Cardiac septum (tissue), 1 donor: Measurements from ENCODE around the gene FOXL1. TPM values are rescaled to one million over a fixed set of nuclear protein-coding genes. Genes with fewer than 3 reads are reported as not detected.

Source experiments
- DNase-seq: peaks from one replicate; pipeline ENCODE4 v3.0.0-alpha.2; 2020; ENCODE audit warnings: low spot score
- intact Hi-C: fragments of 100-400 bp; cut with DNase I; formaldehyde crosslinking; loops from one replicate; pipeline ENCODE4 v1.14.0; 2022
- total RNA-seq: library from RNA; stranded (reverse); fragmentation: NEBNext Ultra II Directional; extraction: Animal tissue kit (Norgen Biotek cat#: 25700); gene quantifications from one replicate; pipeline ENCODE4 v1.2.1, GENCODE V29; 2021
- donor health status: DM: no; HTN: no; CAD: no.

FOXL1 gene
- total RNA-seq, 1 donor from 2014 or later = 1.2 TPM

DNA sequence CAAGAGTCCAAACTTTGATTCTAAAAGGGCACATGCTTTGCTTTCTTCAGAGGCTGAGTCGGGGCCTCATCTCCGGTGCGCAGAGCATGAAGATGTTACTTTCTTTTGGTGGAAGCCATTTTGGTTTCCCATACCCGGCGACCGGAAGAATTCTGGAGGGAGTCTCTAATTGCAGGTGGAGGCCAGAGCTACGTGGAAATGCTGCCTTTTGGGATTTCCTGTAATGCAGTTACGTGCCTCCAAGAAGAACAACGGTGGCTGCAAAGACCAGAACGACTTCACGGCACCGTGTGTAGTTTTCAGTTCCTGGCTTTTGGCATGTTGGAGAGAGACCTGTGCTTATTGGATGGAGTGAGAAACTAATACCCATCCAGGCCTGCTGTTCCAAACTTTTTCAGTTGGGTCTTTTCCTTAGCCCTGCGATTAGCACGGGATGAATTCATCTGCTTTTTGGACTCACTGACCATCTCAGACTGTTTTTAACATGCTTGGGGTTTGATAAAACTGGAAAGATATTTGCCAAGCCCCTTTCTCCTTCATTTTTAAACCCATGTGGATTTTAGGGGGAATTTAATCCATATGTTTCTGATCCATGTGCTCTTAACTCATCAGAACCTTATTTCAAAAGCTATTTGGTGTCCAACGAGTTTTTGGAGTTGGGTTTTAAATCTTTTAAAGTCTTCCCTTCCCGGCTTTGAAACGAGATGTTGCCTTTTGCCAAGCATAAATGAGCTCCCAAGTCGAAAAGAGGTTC, 19.0 kb downstream of the FOXL1 start:
- DNase-seq = no peak
- intact Hi-C loops = no loop called here

DNA sequence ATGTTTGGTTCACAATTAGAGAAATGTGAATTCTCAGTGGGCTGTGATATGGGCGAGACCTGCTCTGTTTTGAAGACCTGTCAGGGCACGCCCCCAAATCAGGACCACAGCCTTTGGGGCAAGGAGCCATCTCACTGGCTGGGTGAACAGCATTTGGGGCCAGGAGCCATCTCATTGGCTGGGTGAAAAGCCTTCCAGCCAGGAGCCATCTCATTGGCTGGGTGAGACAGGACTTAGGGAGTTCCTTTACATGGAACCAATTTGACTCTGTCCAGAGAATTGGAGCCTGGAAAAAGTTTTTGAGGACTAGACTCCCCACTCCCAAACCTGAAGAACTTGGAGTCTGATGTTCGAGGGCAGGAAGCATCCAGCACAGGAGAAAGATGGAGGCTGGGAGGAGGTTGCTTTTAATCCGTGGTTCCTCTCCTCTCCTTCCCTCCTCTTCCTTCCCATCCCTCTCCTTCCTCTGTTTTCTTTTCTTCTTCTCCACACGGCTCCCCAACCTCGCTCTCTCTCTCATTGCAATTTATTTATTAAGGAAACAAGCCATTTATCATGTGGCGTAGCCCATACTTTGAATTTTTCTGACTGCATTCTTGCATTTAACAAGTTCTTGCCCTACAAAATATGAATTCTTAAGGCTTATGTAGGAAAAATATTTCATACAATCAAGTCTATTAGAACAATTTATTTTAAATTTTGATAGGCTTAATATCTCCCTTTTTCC, 19.7 kb downstream of the FOXL1 start:
- DNase-seq = no peak
- intact Hi-C loops = no loop called here

DNA sequence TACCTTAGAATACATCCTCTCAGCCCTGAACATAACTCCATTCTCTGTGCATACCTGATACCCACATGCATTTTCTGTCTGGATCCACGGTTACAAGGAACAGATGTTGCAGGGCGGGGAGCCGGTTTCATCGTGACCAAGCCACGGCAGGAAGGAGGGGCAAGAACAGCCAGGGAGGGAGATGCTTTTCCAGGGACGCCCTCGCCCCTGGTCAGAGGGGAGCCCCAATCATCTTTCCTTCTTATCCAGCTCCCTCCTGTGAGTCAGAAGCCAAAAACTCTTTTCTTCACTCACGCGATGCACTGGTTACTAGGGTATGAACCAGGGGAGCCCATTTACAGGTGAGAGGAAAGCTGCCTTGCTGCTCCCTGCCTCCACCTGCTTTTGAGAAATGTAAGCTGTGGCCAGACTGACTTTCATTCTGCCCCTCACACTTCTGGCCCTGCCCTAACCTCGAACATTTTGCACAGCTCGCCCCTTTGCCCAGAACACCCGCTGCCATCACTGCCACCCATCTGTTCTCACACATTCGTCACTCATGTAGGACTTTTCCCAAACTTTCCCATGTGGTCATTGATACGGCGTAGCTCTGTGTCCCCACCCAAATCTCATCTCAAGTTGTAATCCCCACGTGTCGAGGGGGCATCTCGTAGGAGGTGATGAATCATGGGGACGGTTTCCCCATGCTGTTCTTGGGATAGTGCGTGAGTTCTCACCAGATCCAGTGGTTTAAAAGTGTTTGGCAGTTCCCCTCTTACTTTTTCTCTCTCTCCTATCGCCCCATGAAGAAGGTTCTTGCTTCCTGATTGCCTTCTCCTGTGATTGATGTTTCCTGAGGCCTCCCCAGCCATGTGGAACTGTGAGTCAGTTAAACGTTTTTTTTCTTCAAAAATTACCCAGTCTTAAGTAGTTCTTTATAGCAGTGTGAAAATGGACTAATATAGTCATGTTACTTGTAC, 20.5 kb downstream of the FOXL1 start:
- no peak for DNase-seq
- intact Hi-C loops = no loop called here

DNA sequence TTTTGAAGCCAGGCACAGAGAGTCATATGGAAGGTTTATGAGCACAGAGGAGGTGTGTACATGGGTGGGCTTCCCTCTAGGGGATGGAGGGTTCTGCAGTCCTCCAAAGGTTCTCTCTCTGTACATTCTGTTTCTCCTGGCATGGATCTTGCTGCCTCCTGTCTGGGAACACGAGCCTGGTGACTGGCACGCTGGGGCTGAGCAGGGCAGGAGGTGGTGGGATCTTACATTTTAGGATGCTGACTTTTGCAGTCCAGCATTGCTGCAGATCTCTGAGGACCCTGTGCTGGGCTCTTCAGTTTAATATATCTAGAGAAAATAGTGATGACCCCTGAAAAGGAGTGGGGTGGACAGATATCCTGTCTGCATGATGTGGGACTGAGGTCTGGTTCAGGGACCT, 23.0 kb downstream of the FOXL1 start:
- intact Hi-C loops = no loop called here
- DNase-seq = no peak

DNA sequence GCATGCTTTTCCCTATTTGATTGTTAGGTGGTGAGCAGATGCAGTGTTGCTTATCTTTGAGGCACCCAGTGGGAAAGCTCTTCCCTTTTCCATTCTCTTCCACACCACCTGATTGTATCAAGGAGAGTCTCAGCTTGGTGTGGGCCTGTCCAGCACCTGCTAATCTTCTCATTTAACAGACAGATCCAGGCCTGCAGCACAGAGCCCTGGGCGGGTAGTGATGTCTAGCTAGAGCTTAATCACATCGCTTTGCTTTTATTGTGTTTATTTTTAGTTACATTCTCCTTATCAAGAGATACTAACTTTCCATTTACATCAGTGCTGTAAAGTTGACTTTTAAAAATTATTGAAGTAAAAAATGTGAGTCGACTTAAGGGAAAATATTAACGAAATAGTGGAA, 24.2 kb downstream of the FOXL1 start:
- intact Hi-C loops = no loop called here
- no peak for DNase-seq

DNA sequence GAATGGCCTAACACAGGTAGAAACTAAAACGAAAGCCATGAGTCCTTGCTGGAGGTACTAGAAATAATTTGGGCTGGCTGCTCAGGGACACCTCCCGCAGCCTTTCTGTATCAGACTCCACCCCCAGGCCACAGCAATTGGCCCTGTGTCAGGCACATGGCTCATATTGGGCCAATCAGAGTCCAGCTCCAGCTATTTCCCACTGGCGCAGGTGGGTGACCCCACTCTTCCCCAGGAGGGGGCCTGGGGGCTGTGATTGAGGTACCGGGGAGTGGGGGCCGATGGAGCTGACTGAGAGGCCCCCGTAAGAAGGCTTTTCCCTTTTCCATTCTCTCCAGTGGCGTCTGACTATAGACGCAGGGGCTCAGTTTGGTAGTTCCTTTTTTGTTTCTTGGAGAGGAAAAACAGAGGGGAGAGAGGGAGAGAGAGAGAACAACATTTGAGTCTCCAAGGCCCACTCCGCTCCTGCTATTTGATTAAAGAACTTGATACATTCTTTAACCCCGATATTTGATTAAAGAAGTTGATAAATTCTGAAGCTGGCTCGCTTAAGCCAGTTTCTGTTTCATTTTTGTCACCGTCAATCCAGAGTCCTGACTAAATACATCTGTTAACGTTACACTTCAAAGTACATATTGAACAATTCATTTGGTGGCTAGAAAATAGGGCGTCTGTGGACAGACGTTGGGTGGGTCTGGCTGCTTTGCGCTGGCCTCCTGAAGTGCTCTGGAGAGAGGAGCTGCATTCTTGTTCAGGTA, 26.3 kb downstream of the FOXL1 start:
- DNase-seq = peak; percentile 59
- intact Hi-C loops = no loop called here

DNA sequence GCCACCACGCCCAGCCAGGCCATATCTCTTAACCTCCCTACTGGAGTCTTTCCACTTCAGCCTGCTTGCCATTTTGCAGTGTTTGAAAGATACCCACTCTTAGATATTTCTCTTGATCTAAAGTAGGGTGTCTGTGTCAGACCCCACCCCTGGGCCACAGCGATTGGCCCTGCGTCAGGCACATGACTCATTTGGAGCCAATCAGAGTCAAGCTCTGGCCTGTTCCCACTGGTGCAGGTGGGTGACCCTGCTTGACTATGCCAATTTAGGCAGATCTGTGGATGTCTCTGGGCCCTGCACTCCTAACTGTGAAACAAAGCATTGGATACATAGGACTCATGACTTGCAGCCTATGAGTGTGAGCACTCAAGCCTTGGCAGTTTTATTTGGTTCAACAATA, 27.6 kb downstream of the FOXL1 start:
- intact Hi-C loops = no loop called here
- peak; percentile 69 for DNase-seq

DNA sequence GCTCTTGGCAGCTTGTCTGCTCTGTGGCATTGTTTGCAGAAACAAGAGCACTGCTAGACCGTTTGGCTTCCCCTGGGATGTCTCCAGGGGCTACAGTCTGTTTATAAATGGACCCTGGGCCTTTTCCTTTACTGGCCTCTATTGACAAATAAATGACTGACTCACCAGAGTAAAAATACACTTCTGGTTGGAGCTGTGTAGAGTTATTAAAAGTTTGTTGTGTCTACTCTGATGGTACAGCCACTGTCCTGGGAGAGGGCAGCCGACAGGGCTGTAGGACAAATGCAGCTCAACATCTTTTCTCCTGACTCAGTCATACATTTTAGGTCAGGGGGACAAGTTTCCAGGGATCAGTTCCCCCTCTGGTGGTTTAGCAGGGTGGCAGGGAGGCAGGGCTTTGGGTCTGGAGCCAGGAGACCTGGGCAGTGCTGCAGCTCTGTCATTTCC, 30.0 kb downstream of the FOXL1 start:
- peak; percentile 54 for DNase-seq
- intact Hi-C loops = no loop called here

DNA sequence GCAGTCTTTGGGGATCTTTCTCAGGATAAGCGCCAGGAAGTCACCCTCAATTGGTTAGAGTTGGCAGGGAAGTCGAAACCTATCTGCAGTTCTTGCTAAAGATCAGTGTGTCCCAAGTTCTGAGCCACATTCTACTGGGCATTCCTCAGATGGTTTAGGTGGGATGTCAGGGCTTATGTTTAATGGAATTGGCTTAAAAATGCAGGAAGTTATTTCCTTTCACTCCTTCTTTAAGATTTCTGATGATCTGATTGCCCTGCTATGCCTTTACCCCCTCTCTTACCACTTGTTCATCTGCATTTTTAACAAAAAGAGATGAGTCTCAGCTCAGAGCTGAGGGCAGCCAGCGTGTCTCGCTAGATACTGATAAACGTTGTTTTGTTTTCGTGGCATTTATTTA, 30.8 kb downstream of the FOXL1 start:
- intact Hi-C loops = no loop called here
- DNase-seq = peak; percentile 15

DNA sequence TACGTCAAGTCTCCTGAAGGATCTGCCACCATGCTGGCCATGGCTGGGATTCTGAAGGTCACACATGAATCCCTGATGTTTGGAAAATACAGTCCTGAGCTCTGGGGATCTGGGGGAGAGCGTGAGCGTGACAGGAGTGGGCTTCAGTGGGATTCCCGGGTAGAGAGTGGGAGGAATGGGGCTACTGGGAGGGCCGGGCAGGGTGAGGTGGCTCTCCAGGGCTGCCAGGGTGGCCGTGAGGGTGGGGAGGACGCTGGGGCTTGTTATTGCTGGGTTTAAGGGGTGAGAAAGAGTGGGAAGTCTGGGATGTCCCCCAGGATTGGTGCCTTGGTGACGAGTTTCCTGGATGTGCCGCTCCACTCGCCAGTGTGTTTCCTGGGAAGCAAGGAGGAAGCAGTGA, 31.3 kb downstream of the FOXL1 start:
- intact Hi-C loops = no loop called here
- peak; percentile 33 for DNase-seq

DNA sequence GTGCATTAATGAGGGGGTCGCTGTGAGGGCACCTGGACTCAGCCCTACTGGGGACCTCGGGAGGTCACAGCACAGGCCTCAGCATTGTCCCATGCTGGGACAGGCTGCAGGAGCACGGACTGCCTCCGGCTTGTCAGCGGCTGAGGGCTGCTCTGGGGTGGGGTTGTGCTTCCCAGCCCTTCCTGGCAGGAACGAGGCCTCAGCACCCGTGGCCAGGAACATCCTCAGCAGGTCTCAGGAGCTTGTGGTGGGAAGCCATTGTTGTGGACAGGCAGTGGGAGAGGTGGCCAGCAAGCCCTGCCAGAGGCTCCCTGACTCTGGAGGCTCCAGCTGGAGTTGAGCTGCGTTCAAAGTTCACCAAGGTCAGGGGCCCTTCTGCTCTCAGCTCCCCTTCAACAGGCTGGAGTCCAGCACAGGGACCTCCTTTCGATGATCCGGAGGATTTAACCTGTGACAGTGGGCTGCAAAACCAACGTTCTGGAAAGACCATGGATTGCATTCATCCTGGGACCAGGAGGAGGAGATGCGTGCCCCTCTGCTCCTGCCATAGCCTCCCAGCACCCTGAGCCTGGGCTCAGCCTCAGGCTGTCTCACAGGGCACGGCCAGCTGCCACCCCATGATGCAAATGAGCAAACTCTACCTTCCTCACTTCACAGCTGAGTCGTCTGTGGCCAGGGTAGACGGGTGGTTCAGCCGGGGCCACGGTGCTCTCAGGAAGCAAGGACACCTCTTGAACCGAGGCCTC, 32.6 kb downstream of the FOXL1 start:
- no peak for DNase-seq

DNA sequence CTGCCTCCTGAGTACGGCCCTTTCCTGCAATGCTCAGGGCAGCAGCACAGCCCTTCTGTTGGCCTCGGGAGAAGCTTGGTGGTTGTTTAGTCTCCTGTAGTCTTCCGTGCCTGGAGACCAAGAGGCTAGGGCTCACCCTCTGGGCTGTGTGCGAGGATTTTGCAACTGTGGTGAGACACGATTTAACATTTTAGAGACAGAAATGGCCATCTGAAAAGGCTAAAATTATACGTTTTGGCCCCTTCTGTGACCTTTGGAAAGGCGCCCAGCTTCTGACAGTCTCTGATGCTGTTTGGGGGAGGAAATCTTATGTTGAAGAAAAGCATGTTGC, 33.1 kb downstream of the FOXL1 start:
- DNase-seq = no peak
- intact Hi-C loops = no loop called here

More for the DNA sequence above, 32.6 kb downstream of the FOXL1 start:
- intact Hi-C loops = no loop called here

DNA sequence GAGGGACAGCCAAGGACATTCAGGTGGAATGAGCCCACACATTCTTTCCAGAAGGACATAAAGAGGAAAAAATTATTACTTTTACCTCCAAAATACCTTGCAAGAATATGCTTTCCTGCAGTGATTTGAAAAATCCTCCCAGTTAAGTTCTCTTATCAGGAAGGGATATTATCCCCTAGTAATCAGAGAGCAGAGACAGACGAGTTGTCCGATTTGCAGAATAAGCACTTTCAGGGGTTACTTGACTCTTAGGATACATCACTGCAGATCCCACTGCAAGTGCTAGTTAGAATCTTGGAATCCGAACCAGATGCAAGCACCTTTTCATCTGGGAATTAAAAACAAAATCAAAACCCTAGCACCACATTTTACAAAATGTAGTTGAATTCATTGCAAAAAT, 33.6 kb downstream of the FOXL1 start:
- intact Hi-C loops = no loop called here
- DNase-seq = no peak

DNA sequence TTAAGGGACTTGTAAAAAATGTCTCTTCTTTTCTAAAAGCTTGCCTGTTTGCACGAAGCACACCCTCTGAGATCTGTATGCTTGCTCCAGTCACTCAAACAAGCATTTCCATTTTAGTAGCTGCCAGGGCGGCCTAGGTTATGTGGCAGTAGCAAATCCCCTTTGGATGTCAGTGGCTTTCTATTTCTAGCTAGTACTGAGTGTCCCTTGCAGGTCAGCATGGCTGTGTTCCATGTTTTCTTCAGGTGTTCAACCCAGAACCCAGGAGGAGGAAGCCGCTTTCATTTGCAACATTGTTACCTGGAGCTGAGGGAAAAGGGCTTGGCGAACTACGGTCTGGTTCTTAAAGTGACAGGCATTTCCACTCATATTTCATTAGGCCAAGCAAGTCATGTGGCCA, 36.4 kb downstream of the FOXL1 start:
- peak; percentile 29 for DNase-seq

DNA sequence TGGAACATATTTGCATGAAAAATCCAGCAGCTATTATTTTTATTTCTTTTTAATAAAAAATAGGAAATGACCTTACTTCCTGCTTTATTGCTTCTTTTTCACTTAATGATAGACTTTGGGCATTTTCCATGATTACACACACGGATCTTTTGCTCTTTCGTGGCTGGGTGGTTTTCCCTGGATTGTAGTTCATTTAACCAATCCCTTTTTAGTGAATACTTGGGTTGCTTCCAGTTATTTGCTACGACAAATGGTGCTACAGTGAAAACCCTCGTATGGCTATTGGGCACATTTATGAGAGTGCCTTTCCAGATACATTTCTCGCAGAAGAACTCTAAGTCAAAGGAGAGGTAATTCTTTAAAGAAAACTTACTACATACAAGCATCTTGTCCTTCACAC, 38.6 kb downstream of the FOXL1 start:
- intact Hi-C loops = no loop called here
- no peak for DNase-seq

More for the DNA sequence above, 36.4 kb downstream of the FOXL1 start:
- intact Hi-C loops = no loop called here

DNA sequence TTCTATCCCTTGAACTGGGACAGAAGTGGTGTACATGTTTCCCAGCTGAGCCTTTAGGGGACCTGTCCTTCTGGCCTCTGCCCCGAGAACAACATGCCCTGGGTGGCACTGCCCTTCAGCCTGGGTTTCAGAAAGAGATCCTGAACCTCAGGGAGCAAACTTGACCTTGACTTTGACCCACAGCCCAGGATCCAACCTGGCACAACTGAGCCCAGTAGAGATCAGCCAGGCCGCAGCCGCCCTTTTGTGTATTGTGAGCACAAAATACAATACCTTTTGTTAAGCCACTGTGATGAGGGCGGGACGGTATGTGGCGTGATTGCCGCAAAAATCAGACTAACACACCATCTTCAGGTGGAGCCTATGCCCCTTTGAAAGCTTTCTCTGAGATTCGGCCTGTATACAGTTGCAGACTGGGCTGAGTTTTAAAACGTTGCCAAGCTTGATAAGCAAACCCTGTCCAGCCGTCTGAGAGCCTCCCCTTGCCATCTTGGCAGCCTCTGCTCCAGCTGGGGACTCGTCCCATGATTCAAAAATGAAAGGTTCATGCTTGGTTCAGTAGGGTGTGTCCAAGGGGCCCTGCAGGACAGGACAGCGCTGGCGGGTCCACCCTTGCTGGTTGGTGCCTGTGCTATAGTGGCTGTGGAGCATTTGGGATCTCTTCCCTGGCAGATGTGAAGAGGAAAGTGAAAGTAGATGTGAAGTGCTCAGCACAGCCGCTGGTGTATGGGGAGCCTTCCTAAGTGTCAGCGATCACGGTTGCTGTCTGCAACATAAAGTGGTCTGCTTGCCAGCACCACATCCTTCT, 40.3 kb downstream of the FOXL1 start:
- peak; percentile 26 for DNase-seq

DNA sequence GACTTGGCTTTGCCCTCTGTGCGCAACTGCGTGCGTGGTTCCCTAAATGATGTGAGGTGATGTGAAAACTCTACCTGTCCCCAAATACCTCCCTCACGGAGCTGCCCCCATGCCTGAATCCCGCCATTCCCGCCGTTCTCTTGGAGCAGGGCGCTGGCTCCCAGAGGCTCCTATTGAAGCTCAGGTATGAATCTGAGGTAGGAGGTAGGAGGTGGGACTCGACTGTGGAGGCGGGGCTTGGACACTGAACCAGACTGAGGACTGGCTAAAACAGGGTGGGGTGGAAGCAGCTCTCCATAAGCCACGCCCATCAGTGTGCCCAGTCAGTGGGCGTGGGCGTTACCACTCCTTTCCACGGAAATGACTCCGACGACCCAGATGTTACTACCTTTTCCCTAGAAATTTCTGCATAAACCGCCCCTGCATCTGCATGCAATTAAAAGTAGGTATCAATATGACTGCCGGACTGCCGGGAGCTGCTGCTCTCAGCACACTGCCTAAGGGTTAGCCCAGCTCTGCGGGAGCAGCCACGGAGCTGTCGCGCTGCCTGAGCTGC, 41.0 kb downstream of the FOXL1 start:
- intact Hi-C loops = no loop called here
- DNase-seq = no peak

More for the DNA sequence above, 40.3 kb downstream of the FOXL1 start:
- intact Hi-C loops = no loop called here

DNA sequence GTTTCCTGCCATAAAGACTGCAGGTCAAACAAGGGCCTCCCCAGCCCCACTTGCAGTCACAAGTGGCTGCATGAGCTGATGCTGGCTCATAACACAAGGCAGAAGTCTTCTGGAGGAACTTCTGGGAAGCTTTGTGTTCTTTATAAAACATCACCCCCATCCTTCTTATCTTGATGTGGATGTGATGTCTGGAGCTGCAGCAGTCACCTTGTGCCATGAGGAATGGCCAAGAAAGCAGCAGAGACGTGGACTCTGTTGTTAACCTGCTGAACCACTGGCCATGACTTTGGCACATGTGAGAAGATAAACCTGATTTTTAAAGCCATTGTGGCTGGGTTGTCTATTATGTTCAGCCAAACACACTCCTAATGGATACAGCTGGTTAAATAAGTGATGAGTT, 41.8 kb downstream of the FOXL1 start:
- no peak for DNase-seq
- intact Hi-C loops = no loop called here
